Mucosa of descending colon (tissue), 3 donors: ENCODE results near the gene ATAD3A. TPM values are rescaled to one million over a fixed set of nuclear protein-coding genes. Genes with fewer than 3 reads are reported as not detected.
A peak's percentile ranks its signal among the peaks of the same experiment; 100 is the strongest.
"Not testable (repeated sequence)": the region's sequence is repeated elsewhere in the genome, so short reads cannot be mapped to it uniquely, and the experiment has no call there.

Experiments used
- ATAC-seq: fragments of 200-7000 bp; cut with Tn5 transposase; one replicate; pipeline ENCODE4 v1.9.1; 2020; ENCODE audit warnings: mild to moderate bottlenecking, moderate library complexity
- DNase-seq, 3 donors: peaks; one replicate each; pipeline ENCODE4 v3.0.0-alpha.2; 2020
- H3K36me3 ChIP-seq: fragments of 200-600 bp; one replicate; pipeline ENCODE4 v1.8.0; 2021; ENCODE audit warnings: low read depth, mild to moderate bottlenecking
- H3K4me1 ChIP-seq: fragments of 200-600 bp; one replicate; pipeline ENCODE4 v1.8.0; 2021; ENCODE audit warnings: low read depth, mild to moderate bottlenecking
- H3K4me3 ChIP-seq: fragments of 200-600 bp; one replicate; pipeline ENCODE4 v1.8.0; 2021; ENCODE audit warnings: mild to moderate bottlenecking
- H3K9me3 ChIP-seq: fragments of 200-600 bp; one replicate; pipeline ENCODE4 v1.8.0; 2021; ENCODE audit warnings: mild to moderate bottlenecking
- intact Hi-C, 2 donors: fragments of 100-400 bp; cut with DNase I in 1 of 2; cut with micrococcal nuclease in 1 of 2; formaldehyde crosslinking; loops; one replicate each; pipeline versions ENCODE4 v1.11.0 to v1.11.1; 2022; cut with DNase I, micrococcal nuclease
- long read RNA-seq, 2 donors: library from polyadenylated mRNA; unstranded; transcript quantifications; one replicate each; pipeline ENCODE4 v2.0.0, GENCODE V29; 2019 to 2021
- total RNA-seq, 3 donors: library from RNA; stranded (reverse); fragmentation: NEBNext Ultra II Directional in 2 of 3; extraction: Animal tissue kit (Norgen Biotek cat#: 25700) in 2 of 3; gene quantifications; one replicate each; pipeline versions ENCODE4 v1.2.1 to v1.2.4, GENCODE V29; 2021 to 2023
- TF ChIP-seq, protein P1 (sequence below): fragments of 200-600 bp; IDR thresholded peaks from one replicate; pipeline ENCODE4 v1.8.0; 2022; ENCODE audit warnings: antibody characterized with exemption, mild to moderate bottlenecking
- donor health status: DM: no; HTN: no; CAD: no; lungs with moderate emphysema.
- donor health status: DM: no; HTN: no; CAD: no.
- donor health status: DM: no; HTN: yes; CAD: no.

Gene ATAD3A
- total RNA-seq: 10 to 100 TPM; 18.8 to 35.1 (median 20.8) TPM
- long read RNA-seq, donor 1, transcript ATAD3A-203 (16 exons, 2,492 nt): major isoform, 56 of 79 reads
- long read RNA-seq, donor 1, partial matches to known transcripts: 7 of 79 reads
- long read RNA-seq, donor 1, other reads (novel, unspliced or antisense): 16 of 79 reads
- long read RNA-seq, donor 2, partial matches to known transcripts: 2 of 2 reads
- long read RNA-seq, donor 2, other reads (novel, unspliced or antisense): 0 of 2 reads

GRCh38 chr1:1511533-1512285 lies at the start of gene ATAD3A:
ATAD3A (plus strand) TSS chr1:1512162; CDS start chr1:1512269, 107 bp downstream.
- Histone ChIP-seq H3K9me3 (no peaks in the 10 kb centered on the region), H3K4me3 (peak within 1 kb of the TSS; percentile 83), H3K4me1 (peaks cover 7% of the 10 kb centered on the region), H3K36me3 (no peaks in the 10 kb centered on the region)
- DNase-seq: peak; percentile 99
- peak; percentile 98 for ATAC-seq
- TF ChIP-seq, protein P1, sequence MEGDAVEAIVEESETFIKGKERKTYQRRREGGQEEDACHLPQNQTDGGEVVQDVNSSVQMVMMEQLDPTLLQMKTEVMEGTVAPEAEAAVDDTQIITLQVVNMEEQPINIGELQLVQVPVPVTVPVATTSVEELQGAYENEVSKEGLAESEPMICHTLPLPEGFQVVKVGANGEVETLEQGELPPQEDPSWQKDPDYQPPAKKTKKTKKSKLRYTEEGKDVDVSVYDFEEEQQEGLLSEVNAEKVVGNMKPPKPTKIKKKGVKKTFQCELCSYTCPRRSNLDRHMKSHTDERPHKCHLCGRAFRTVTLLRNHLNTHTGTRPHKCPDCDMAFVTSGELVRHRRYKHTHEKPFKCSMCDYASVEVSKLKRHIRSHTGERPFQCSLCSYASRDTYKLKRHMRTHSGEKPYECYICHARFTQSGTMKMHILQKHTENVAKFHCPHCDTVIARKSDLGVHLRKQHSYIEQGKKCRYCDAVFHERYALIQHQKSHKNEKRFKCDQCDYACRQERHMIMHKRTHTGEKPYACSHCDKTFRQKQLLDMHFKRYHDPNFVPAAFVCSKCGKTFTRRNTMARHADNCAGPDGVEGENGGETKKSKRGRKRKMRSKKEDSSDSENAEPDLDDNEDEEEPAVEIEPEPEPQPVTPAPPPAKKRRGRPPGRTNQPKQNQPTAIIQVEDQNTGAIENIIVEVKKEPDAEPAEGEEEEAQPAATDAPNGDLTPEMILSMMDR: no peak
- intact Hi-C loops: no loop called here

GRCh38 chr1:1462318-1462966 lies 49.5 kb upstream of the ATAD3A start:
- no peak overlapping the region for H3K4me3 ChIP-seq
- no peaks in the 10 kb centered on the region for H3K9me3 ChIP-seq
- H3K4me1 ChIP-seq: no peaks in the 10 kb centered on the region
- DNase-seq (peak in 2 of 3 donors; percentile 12 to 63), ATAC-seq (peak; percentile 55)
- intact Hi-C loops: no loop called here
- TF ChIP-seq, protein P1: no peak
- no peaks in the 10 kb centered on the region for H3K36me3 ChIP-seq

DNA sequence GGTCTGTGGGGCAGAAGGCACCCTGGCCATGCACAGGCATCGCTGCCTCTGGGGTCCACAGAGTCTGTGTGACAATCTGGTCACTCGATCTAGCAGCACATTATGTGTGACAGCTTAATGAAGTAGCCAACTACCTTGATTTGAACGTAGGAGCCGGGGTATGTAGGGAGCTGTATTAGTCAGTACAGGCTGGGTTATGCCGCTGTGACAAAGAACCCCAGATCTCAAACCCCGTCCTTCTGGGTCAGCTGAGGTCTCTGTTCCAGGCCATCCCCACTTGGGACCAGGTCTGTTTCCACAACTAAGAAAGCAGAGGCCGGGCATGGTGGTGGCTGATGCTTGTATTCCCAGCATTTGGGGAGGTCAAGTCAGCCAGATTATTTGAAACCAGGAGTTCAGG lies 48.6 kb upstream of the ATAD3A start:
- DNase-seq: no peak
- Histone ChIP-seq H3K4me3 (no peak overlapping the region), H3K4me1 (no peaks in the 10 kb centered on the region), H3K36me3 (no peaks in the 10 kb centered on the region), H3K9me3 (no peaks in the 10 kb centered on the region)
- TF ChIP-seq, protein P1: no peak
- intact Hi-C loops: no loop called here
- no peak for ATAC-seq

GRCh38 chr1:1468196-1468985 lies 43.6 kb upstream of the ATAD3A start:
- H3K36me3 ChIP-seq: not testable (repeated sequence)

GRCh38 chr1:1470626-1471388 lies 41.2 kb upstream of the ATAD3A start:
- Histone ChIP-seq H3K9me3 (no peaks in the 10 kb centered on the region), H3K36me3 (no peaks in the 10 kb centered on the region), H3K4me3 (peak overlapping the region; percentile 87), H3K4me1 (peaks cover 18% of the 10 kb centered on the region)
- TF ChIP-seq, protein P1: no peak
- intact Hi-C loops: no loop called here
- ATAC-seq (peak; percentile 26), DNase-seq (peak in 2 of 3 donors; percentile 42 to 54)

More at GRCh38 chr1:1468196-1468985, 43.6 kb upstream of the ATAD3A start:
- DNase-seq, ATAC-seq, H3K9me3 ChIP-seq, intact Hi-C loops, H3K4me3 ChIP-seq: not testable (repeated sequence)
- H3K4me1 ChIP-seq: peaks cover 15% of the 10 kb centered on the region
